Lower lobe of right lung (tissue), 2 donors: ENCODE results near the gene USP44. TPM values are rescaled to one million over a fixed set of nuclear protein-coding genes. Genes with fewer than 3 reads are reported as not detected.
"Not testable (repeated sequence)": the region's sequence is repeated elsewhere in the genome, so short reads cannot be mapped to it uniquely, and the experiment has no call there.

Experiments used
- ATAC-seq, 2 donors: fragments of 200-7000 bp; cut with Tn5 transposase; one replicate each; pipeline ENCODE4 v1.9.1; 2020 to 2022; ENCODE audit warnings: mild to moderate bottlenecking in 2 of 2, moderate library complexity in 2 of 2
- DNase-seq: peaks from one replicate; pipeline ENCODE4 v3.0.0-alpha.2; 2020
- H3K27ac ChIP-seq: fragments of 200-600 bp; one replicate; pipeline ENCODE4 v1.8.0; 2022
- H3K27me3 ChIP-seq: fragments of 200-600 bp; one replicate; pipeline ENCODE4 v1.8.0; 2022; ENCODE audit warnings: low read depth
- H3K36me3 ChIP-seq: fragments of 200-600 bp; one replicate; pipeline ENCODE4 v1.8.0; 2022; ENCODE audit warnings: mild to moderate bottlenecking
- H3K4me1 ChIP-seq: fragments of 200-600 bp; one replicate; pipeline ENCODE4 v1.8.0; 2022
- H3K4me3 ChIP-seq: fragments of 200-600 bp; one replicate; pipeline ENCODE4 v1.8.0; 2022; ENCODE audit warnings: mild to moderate bottlenecking
- H3K9me3 ChIP-seq: fragments of 200-600 bp; one replicate; pipeline ENCODE4 v1.8.0; 2022
- intact Hi-C: fragments of 100-400 bp; cut with DNase I; formaldehyde crosslinking; loops from one replicate; pipeline ENCODE4 v1.11.0; 2022
- total RNA-seq: library from RNA; stranded (reverse); fragmentation: NEBNext Ultra II Directional; extraction: Animal tissue kit (Norgen Biotek cat#: 25700); gene quantifications from one replicate; pipeline ENCODE4 v1.2.1, GENCODE V29; 2021
- TF ChIP-seq, protein P1 (sequence below): fragments of 200-600 bp; IDR thresholded peaks from one replicate; pipeline ENCODE4 v1.8.0; 2022; ENCODE audit warnings: antibody characterized with exemption, mild to moderate bottlenecking
- donor health status: DM: no; HTN: yes; CAD: no; lungs with severe emphysema.

The USP44 gene
- total RNA-seq, 1 donor from 2014 or later, result 17.8 TPM

DNA sequence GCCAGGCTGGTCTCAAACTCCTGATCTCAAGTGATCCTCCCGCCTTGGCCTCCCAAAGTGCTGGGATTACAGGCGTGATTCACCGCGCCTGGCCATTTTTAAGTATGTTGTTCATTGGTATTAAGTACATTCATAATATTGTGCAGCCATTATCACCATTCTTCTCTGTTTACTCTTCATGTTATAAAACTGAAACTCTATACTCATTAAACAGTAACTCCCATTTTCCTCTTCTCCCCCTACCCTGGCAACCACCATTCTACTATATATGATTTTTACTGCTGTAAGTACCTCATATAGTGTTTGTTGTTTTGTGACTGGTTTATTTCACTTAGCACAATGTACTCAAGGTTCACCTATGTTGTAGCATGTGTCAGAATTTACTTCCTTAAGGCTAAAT, 54.2 kb downstream of the USP44 start:
- Histone ChIP-seq H3K9me3 (no peaks in the 10 kb centered on the region), H3K27ac (no peak overlapping the region), H3K27me3 (no peaks in the 10 kb centered on the region), H3K4me3 (no peak overlapping the region), H3K36me3 (peaks cover 89% of the 10 kb centered on the region), H3K4me1 (no peaks in the 10 kb centered on the region)
- ATAC-seq (no peak), DNase-seq (no peak)
- TF ChIP-seq, protein P1, sequence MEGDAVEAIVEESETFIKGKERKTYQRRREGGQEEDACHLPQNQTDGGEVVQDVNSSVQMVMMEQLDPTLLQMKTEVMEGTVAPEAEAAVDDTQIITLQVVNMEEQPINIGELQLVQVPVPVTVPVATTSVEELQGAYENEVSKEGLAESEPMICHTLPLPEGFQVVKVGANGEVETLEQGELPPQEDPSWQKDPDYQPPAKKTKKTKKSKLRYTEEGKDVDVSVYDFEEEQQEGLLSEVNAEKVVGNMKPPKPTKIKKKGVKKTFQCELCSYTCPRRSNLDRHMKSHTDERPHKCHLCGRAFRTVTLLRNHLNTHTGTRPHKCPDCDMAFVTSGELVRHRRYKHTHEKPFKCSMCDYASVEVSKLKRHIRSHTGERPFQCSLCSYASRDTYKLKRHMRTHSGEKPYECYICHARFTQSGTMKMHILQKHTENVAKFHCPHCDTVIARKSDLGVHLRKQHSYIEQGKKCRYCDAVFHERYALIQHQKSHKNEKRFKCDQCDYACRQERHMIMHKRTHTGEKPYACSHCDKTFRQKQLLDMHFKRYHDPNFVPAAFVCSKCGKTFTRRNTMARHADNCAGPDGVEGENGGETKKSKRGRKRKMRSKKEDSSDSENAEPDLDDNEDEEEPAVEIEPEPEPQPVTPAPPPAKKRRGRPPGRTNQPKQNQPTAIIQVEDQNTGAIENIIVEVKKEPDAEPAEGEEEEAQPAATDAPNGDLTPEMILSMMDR, result no peak
- intact Hi-C loops, result no loop called here

DNA sequence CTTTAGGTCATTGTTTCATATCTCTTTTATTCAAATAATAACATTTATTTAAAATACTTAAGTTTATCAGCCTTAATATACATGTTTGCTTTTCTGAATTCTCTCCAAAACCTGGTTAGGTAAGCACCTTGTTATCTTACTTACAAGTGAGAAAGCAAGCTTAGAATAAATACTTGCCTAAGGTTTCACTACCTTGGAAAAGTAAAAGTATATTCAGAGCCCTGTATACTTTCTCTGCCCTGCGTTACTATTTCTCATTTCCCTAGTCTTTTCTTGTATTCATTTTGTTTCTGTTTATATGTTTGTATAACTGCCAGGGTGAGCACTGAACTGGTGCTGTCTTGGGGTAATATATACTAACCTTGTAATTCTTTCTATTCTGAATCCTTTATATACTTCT, 55.8 kb downstream of the USP44 start:
- TF ChIP-seq, protein P1, result no peak
- Histone ChIP-seq H3K27me3 (no peaks in the 10 kb centered on the region), H3K9me3 (no peaks in the 10 kb centered on the region), H3K27ac (no peak overlapping the region), H3K4me1 (no peaks in the 10 kb centered on the region), H3K4me3 (no peak overlapping the region), H3K36me3 (peaks cover 94% of the 10 kb centered on the region)
- DNase-seq (no peak), ATAC-seq (peak in 1 of 2 donors; percentile 84)
- intact Hi-C loops, result no loop called here

DNA sequence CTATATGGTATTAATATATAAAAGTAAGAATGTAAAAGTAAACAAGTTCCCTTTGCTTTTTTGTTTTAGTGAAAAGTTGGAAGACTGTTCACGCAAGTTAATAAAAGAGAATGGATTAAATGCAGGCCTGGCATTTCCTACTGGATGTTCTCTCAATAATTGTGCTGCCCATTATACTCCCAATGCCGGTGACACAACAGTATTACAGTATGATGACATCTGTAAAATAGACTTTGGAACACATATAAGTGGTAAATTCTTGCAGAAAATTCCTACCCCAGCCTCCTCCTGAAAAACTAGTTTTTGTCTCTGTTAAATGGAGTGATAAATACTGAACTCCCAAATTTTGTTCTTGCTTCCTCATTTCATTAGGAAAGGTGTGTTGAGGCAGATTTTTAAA, 56.4 kb downstream of the USP44 start:
- Histone ChIP-seq H3K27me3 (no peaks in the 10 kb centered on the region), H3K4me3 (no peak overlapping the region), H3K4me1 (no peaks in the 10 kb centered on the region), H3K36me3 (peaks cover 93% of the 10 kb centered on the region), H3K27ac (no peak overlapping the region), H3K9me3 (no peaks in the 10 kb centered on the region)
- ATAC-seq (peak in 1 of 2 donors; percentile 33), DNase-seq (no peak)
- intact Hi-C loops, result no loop called here
- TF ChIP-seq, protein P1, result no peak

DNA sequence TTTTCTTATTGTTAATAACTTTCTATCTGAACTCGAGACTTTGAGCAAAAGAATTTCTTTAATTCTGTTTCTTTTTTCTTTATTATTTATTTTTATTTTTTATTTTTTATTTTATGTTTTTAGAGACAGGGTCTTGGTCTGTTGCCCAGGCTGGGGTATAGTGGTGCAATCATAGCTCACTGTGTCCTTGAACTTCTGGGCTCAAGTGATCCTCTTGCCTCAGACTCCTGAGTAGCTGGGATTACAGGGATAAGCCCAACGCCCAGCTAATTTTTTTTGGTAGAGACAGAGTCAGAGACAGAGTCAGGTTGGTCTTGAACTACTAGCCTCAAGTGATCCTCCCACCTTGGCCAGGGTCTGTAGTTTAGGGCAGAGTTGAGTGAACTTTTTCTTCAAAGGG, 58.8 kb downstream of the USP44 start:
- intact Hi-C loops, result no loop called here
- peaks cover 90% of the 10 kb centered on the region for H3K36me3 ChIP-seq
- TF ChIP-seq, protein P1, result no peak

DNA sequence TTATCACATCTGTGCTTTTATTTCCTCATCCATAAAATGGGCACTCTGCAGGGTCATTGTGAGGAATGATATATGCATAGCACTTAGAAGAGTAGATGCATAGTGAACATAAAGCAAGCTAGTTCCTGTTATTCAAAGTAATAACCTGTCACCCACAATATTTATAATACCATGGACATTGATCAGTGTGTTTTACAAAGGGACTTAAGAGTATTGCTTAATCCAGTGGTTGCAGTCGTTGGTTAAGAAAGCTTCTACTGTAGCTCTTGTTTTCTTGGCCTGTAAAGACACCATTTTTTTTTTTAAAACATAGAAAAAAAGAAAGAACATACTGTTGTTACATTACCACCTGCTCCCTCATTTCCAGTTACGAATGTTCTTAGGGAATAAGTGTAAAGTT, 64.3 kb downstream of the USP44 start:
- H3K9me3 ChIP-seq, result no peaks in the 10 kb centered on the region
- DNase-seq, result no peak
- H3K4me1 ChIP-seq, result peaks cover 6% of the 10 kb centered on the region
- H3K36me3 ChIP-seq, result peaks cover 75% of the 10 kb centered on the region
- TF ChIP-seq, protein P1, result no peak
- no peak for ATAC-seq
- intact Hi-C loops, result no loop called here
- H3K27me3 ChIP-seq, result no peaks in the 10 kb centered on the region
- no peak overlapping the region for H3K4me3 ChIP-seq
- no peak overlapping the region for H3K27ac ChIP-seq

More for the DNA sequence above, 58.8 kb downstream of the USP44 start:
- H3K27me3 ChIP-seq, result no peaks in the 10 kb centered on the region
- no peak overlapping the region for H3K27ac ChIP-seq
- no peaks in the 10 kb centered on the region for H3K4me1 ChIP-seq
- DNase-seq (no peak), ATAC-seq (no peak)
- no peaks in the 10 kb centered on the region for H3K9me3 ChIP-seq
- H3K4me3 ChIP-seq, result no peak overlapping the region

DNA sequence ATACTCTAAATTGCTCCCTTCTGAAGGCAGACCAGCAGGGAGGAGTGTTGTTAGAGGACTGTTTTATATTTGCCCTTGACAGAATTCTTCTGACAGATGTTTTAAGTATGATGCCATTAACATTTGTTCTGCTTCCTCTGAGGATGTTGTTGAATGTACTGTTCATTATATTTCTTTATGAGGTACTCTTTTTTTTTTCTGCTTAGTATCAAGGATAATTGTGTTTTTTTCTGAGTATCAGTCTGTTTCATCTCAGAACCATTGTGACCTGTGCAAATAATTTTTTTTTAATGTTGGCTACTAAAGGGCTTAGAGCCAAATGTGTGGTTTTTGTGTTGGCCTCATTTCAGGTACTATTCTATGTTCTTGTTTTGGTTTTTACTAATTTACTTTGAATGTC, 66.8 kb downstream of the USP44 start:
- H3K27ac ChIP-seq, result no peak overlapping the region
- DNase-seq (no peak), ATAC-seq (no peak)
- intact Hi-C loops, result no loop called here
- H3K4me3 ChIP-seq, result no peak overlapping the region
- peaks cover 26% of the 10 kb centered on the region for H3K4me1 ChIP-seq
- no peaks in the 10 kb centered on the region for H3K27me3 ChIP-seq
- H3K36me3 ChIP-seq, result peaks cover 58% of the 10 kb centered on the region
- H3K9me3 ChIP-seq, result no peaks in the 10 kb centered on the region
- TF ChIP-seq, protein P1, result no peak

DNA sequence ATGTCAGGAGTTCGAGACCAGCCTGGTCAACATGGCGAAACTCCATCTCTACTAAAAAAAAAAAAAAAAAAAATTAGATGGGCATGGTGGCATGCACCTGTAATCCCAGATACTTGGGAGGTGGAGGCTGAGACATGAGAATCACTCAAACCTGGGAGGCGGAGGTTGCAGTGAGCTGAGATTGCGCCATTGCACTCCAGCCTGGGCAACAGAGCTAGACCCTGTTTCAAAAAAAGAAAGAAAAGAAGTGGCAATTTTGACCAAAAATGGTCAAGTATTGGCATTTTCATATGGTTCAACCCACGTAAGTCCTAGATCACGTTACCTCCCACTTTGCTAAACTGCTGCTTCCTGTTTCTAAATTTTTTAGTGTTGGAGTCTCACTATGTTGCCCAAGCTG, 68.7 kb downstream of the USP44 start:
- ATAC-seq, intact Hi-C loops, H3K27ac ChIP-seq, H3K4me3 ChIP-seq, DNase-seq, H3K27me3 ChIP-seq, H3K9me3 ChIP-seq: not testable (repeated sequence)
- H3K4me1 ChIP-seq, result peaks cover 34% of the 10 kb centered on the region
- H3K36me3 ChIP-seq, result peaks cover 59% of the 10 kb centered on the region
